Fibroblast of villous mesenchyme (primary cell): ENCODE measurements around the gene MAN1C1. TPM values are rescaled to one million over a fixed set of nuclear protein-coding genes. Genes with fewer than 3 reads are reported as not detected.

ENCODE experiments used
- DNase-seq: peaks from one replicate; pipeline ENCODE4 v3.0.0-alpha.2; 2010; ENCODE audit warnings: low read depth
- H3K4me3 ChIP-seq: 2 replicates; pipeline ENCODE4 v1.5.1; 2011; ENCODE audit warnings: low read depth, mild to moderate bottlenecking, low read length
- CTCF ChIP-seq: IDR thresholded peaks from 2 replicates; pipeline ENCODE4 v1.5.1; 2012; ENCODE audit warnings: low read depth, mild to moderate bottlenecking, low read length; ENCODE audit not compliant: insufficient read depth
- total RNA-seq: library from RNA; depleted of rRNA; stranded (reverse); fragments of >200 nt; gene quantifications from 2 replicates; pipeline ENCODE4 v1.2.3, GENCODE V29; 2012

Gene MAN1C1
- total RNA-seq, 1 donor: 5.2 TPM

- no peak for TF ChIP-seq CTCF
- no peak for DNase-seq
- no peak overlapping the region for H3K4me3 ChIP-seq
Observed at GRCh38 chr1:25703041-25703440, 86.5 kb downstream of the MAN1C1 start.

- TF ChIP-seq CTCF: no peak
- H3K4me3 ChIP-seq: no peak overlapping the region
- no peak for DNase-seq
Observed at GRCh38 chr1:25703671-25704266, 87.2 kb downstream of the MAN1C1 start.

- DNase-seq: no peak
- H3K4me3 ChIP-seq: no peak overlapping the region
- TF ChIP-seq CTCF: no peak
Observed at GRCh38 chr1:25704267-25704691, 87.7 kb downstream of the MAN1C1 start.

- no peak for TF ChIP-seq CTCF
- no peak overlapping the region for H3K4me3 ChIP-seq
Observed at GRCh38 chr1:25705699-25706098, 89.1 kb downstream of the MAN1C1 start.

GRCh38 chr1:25706146-25707089, 89.8 kb downstream of the MAN1C1 start:
- DNase-seq: no peak
- TF ChIP-seq CTCF: no peak
- no peak overlapping the region for H3K4me3 ChIP-seq

More at GRCh38 chr1:25705699-25706098, 89.1 kb downstream of the MAN1C1 start:
- no peak for DNase-seq

GRCh38 chr1:25707280-25708016, 90.9 kb downstream of the MAN1C1 start:
- peak; percentile 77 for DNase-seq
- no peak overlapping the region for H3K4me3 ChIP-seq
- no peak for TF ChIP-seq CTCF
